RWPE1 (cell line): Measurements from ENCODE around the gene PI4KA.

Experiments
- CTCF ChIA-PET: fragments of 350-600 bp; sonication (Branson Sonifier 250); formaldehyde crosslinking; extraction: SDS; loops from one replicate; lab custom pipeline; 2021; lab: Yijun Ruan, JAX
- POLR2A ChIA-PET: fragments of 400-600 bp; formaldehyde crosslinking; extraction: SDS; loops from one replicate; lab custom pipeline; 2020; ENCODE audit warnings: antibody characterized with exemption; ENCODE audit not compliant: low non-redundant PET; lab: Yijun Ruan, JAX
- DNase-seq: peaks from one replicate; pipeline ENCODE4 v3.0.0; 2012; ENCODE audit warnings: low spot score
- H3K27ac ChIP-seq: fragments of 450-650 bp; 2 replicates; pipeline ENCODE4 v1.5.1; 2017
- CTCF ChIP-seq: fragments of 450-650 bp; conservative IDR thresholded peaks from 2 replicates; pipeline ENCODE4 v1.5.1; 2017; ENCODE audit warnings: low read depth, mild to moderate bottlenecking

Gene PI4KA

GRCh38 chr22:20863366-20863765 is 4.8 kb upstream of the PI4KA start:
- ChIA-PET CTCF (no interaction called here), POLR2A (no interaction called here)
- no peak overlapping the region for H3K27ac ChIP-seq
- no peak for DNase-seq
- TF ChIP-seq CTCF = no peak

- ChIA-PET POLR2A (no interaction called here), CTCF (no interaction called here)
- no peak for TF ChIP-seq CTCF
- DNase-seq = no peak
- H3K27ac ChIP-seq = no peak overlapping the region
These were observed 3.9 kb upstream of the PI4KA start for GRCh38 chr22:20862540-20862939.

- peak overlapping the region; percentile 84 for H3K27ac ChIP-seq
- CTCF ChIA-PET = no interaction called here
- POLR2A ChIA-PET = interaction anchor here (0.7 kb wide), 1 partner anchor 8 kb away, joined by 3 read pairs; no protein-coding TSS in a partner anchor
- TF ChIP-seq CTCF = no peak
- DNase-seq = no peak
These were observed 1.0 kb upstream of the PI4KA start for GRCh38 chr22:20859615-20860014.

- CTCF ChIA-PET = interaction anchor here (0.6 kb wide), 1 partner anchor 82 kb away, joined by 3 read pairs; no protein-coding TSS in a partner anchor
- no peak for TF ChIP-seq CTCF
- peak overlapping the region; percentile 84 for H3K27ac ChIP-seq
- POLR2A ChIA-PET = no interaction called here
- DNase-seq = peak; percentile 50
These were observed 585 bp downstream of the PI4KA start for GRCh38 chr22:20857838-20858614.

- no peak overlapping the region; the same call in 1 of the 2 replicates for H3K27ac ChIP-seq
- no peak for DNase-seq
- CTCF ChIA-PET = interaction anchor here (0.6 kb wide), 1 partner anchor 83 kb away, joined by 3 read pairs; no protein-coding TSS in a partner anchor
- POLR2A ChIA-PET = no interaction called here
- no peak for TF ChIP-seq CTCF
These were observed 1.4 kb downstream of the PI4KA start for GRCh38 chr22:20857247-20857643.

GRCh38 chr22:20853236-20853660 is 5.4 kb downstream of the PI4KA start:
- TF ChIP-seq CTCF = no peak
- ChIA-PET CTCF (interaction anchor here (0.6 kb wide), 1 partner anchor 1123 kb away, joined by 4 read pairs; no protein-coding TSS in a partner anchor), POLR2A (no interaction called here)
- H3K27ac ChIP-seq = no peak overlapping the region
- no peak for DNase-seq
